Measurements from ENCODE around the gene SH3YL1.

SH3YL1 gene

GRCh38 chr2:236993-237539 lies 26.8 kb downstream of the SH3YL1 start:
- no peak overlapping the region for H3K4me3 ChIP-seq (ENCODE audit: low read depth, low read length)
- no peak for TF ChIP-seq CTCF (IDR thresholded peaks at IDR 0.05; ENCODE audit: borderline replicate concordance, insufficient read depth, low read depth, low read length)

DNA sequence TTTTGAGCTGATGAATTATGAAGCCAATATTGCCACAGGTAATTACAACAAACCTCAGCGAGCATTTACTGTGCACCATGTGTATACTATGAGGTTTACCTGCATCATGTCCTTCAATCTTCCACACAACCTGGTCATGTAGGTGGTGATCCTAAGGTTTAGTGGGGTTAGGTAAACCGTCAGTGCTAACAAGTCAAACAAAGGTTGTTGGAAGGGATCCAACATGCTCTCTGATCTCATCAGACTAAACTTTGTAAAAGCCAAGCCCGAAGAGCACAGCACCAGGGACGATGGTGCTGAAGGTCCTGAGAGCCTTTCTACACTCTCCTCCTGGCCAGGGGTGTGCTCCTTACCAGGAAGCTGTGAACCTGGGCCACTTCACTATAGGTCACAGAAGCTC lies 29.4 kb downstream of the SH3YL1 start:
- TF ChIP-seq CTCF (IDR thresholded peaks at IDR 0.05; ENCODE audit: borderline replicate concordance, insufficient read depth, low read depth, low read length), result no peak

GRCh38 chr2:233030-233429 lies 30.8 kb downstream of the SH3YL1 start:
- no peak overlapping the region for H3K4me3 ChIP-seq (ENCODE audit: low read depth, low read length)
- TF ChIP-seq CTCF (IDR thresholded peaks at IDR 0.05; ENCODE audit: borderline replicate concordance, insufficient read depth, low read depth, low read length), result no peak

More for the DNA sequence above, 29.4 kb downstream of the SH3YL1 start:
- H3K4me3 ChIP-seq (ENCODE audit: low read depth, low read length), result no peak overlapping the region

DNA sequence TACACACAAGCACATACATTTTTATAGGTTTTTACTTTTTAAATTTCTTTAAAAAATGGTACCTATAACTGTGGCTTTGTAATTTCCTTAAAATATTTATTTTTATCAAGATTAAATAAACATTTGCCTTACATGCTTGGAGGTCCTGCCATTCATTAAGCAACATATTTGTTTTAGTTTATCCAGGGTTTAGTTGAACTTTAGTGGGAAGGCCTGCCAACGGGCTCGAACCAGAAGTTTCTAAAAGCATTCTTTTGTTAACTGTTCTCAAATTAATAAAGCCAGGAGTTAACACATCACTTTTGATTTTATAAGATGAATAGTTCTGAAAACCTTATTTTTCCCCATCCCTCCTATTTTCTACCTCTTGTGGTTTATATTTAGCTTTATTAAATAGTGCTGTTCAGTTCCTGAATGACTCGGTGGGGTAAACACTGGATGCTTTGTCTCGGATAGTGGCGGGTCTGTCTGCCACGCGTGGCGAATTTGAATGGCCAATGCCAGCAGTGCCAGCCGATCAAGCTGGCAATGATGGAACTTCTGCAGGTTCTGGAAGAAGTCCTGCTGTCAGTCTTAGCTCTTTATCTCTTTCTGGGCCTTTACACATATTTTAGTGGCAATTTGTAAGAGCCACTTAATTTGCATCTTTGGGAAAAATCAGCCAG lies 32.2 kb downstream of the SH3YL1 start:
- no peak for TF ChIP-seq CTCF (IDR thresholded peaks at IDR 0.05; ENCODE audit: borderline replicate concordance, insufficient read depth, low read depth, low read length)
- H3K4me3 ChIP-seq (ENCODE audit: low read depth, low read length), result no peak overlapping the region

DNA sequence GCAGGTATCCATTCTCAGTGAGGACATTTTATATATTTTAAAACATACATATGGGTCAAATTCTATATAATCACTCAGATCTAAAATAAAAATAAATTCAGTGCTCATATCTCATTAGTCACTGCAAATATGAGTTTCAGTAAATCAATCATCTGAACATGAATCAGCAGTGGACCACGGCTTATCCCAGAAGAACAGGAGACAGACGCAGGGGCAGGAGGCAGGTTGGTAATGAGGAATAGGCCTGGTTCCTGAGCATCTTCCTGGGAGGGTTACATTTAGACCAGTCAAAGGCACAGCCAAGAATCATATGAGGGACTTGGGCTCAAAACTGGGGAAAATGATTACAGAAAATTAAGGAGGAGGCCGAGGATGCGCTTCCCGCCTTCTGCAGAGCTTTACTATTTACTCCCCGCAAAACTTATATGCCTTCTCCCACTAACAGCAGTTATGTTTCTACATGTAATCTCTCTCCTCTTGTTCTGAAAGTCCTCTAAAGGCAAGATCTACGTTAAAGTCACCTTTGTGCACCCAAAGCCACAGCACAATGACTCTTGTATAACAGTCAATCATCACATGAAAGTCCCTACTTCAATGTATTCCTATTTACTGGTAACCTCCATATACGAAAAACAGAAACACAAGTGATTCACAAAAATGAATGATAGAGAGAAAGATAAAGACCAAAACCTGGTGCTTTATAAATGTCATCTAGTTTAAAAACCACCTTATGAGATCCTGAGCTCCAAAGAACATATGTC lies 35.1 kb downstream of the SH3YL1 start:
- no peak for TF ChIP-seq CTCF (IDR thresholded peaks at IDR 0.05; ENCODE audit: borderline replicate concordance, insufficient read depth, low read depth, low read length)
- H3K4me3 ChIP-seq (ENCODE audit: low read depth, low read length), result no peak overlapping the region

DNA sequence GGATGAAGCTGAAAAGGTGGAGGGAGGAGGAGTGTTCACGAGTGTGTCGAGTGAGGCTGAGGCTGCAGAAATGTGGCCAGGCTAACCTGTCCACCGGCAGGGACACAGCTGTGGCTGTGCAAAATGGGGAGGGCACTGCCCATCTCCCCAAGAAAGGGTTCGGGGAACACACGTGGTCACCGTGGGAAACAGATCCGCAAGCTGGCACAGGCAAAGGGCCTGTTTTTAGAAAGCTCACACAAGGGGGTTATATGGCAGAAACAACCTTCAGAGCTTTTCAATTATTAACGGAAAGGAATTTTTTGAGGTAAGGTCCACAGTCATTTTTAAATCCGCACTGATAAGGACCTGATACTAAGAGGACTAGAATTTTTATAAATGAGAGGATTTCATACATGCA lies 35.7 kb downstream of the SH3YL1 start:
- H3K4me3 ChIP-seq (ENCODE audit: low read depth, low read length), result no peak overlapping the region
- TF ChIP-seq CTCF (IDR thresholded peaks at IDR 0.05; ENCODE audit: borderline replicate concordance, insufficient read depth, low read depth, low read length), result no peak

Data from GM12875 (cell line).